ENCODE results near the gene GIMAP7. TPM values are rescaled to one million over a fixed set of nuclear protein-coding genes. Genes with fewer than 3 reads are reported as not detected.

Gene GIMAP7
- total RNA-seq, 2 experiments from 2014 or later: 48.4 to 50.7 TPM

DNA sequence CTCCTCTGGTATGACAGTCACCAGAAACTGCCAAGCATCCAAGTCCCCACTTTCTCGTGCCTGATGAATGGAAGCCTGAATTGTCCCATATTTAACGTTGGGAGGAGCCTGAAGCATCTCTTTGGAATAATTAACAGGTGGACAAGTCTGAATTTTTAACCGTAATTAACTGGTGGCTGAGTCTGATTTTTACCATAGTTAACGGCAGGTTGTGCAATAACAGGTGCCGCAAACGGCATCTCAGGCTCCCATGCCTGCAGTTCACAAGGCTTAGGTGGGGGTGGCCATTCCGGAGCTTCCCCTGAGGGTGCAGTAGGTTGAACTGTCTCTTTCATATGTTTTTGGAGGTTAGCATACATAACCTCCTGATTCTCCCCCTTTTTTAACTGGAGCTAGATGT lies 50.6 kb downstream of the GIMAP7 start:
- no peaks in the 10 kb centered on the region for H3K27me3 Mint-ChIP-seq
- peak overlapping the region; percentile 72 for H3K4me3 Mint-ChIP-seq
- H3K4me3 ChIP-seq (ENCODE audit: low read length): peak overlapping the region; percentile 31
- ChIA-PET POLR2A (interaction anchor here (0.8 to 9.9 kb wide), 12 partner anchors 17 to 190 kb away, joined by 3 to 161 read pairs (median 6); partner anchors contain the start of genes GIMAP1, GIMAP2, GIMAP6 and GIMAP7), CTCF (interaction anchor here (1.0 to 2.0 kb wide), 2 partner anchors 50 to 116 kb away, joined by 3 to 10 read pairs; no protein-coding TSS in a partner anchor)
- peaks cover 7% of the 10 kb centered on the region for H3K36me3 ChIP-seq (ENCODE audit: insufficient read depth, low read length)
- H3K4me1 ChIP-seq (ENCODE audit: insufficient read depth, low read length): peaks cover 64% of the 10 kb centered on the region
- intact Hi-C loops (cut with DNase I, micrococcal nuclease): loop anchor here (5.0 kb wide), 3 partner anchors 67 to 172 kb away; partner anchors contain the start of genes GIMAP2 (in 1 of the 2), GIMAP5 (in 1 of the 2) and GIMAP6 (in 1 of the 2)
- H3K9me3 ChIP-seq (ENCODE audit: control insufficient read depth in 1 of 2, insufficient read depth in 1 of 2, low read length in 2 of 2): peaks cover 9 to 21% of the 10 kb centered on the region in 2 experiments
- peaks cover 92% of the 10 kb centered on the region for H3K4me1 Mint-ChIP-seq (ENCODE audit: low read depth)
- H3K27ac ChIP-seq (ENCODE audit: low read depth in 1 of 2, low read length in 2 of 2): peak overlapping the region; percentile 80 to 81
- H3K27ac Mint-ChIP-seq: peak overlapping the region; percentile 88
- peaks cover 77% of the 10 kb centered on the region for H3K36me3 Mint-ChIP-seq (ENCODE audit: low read depth)
- ATAC-seq (ENCODE audit: poor library complexity): no peak
- peak in 1 of 14 experiments; percentile 25 for DNase-seq
- TF ChIP-seq, protein P1, sequence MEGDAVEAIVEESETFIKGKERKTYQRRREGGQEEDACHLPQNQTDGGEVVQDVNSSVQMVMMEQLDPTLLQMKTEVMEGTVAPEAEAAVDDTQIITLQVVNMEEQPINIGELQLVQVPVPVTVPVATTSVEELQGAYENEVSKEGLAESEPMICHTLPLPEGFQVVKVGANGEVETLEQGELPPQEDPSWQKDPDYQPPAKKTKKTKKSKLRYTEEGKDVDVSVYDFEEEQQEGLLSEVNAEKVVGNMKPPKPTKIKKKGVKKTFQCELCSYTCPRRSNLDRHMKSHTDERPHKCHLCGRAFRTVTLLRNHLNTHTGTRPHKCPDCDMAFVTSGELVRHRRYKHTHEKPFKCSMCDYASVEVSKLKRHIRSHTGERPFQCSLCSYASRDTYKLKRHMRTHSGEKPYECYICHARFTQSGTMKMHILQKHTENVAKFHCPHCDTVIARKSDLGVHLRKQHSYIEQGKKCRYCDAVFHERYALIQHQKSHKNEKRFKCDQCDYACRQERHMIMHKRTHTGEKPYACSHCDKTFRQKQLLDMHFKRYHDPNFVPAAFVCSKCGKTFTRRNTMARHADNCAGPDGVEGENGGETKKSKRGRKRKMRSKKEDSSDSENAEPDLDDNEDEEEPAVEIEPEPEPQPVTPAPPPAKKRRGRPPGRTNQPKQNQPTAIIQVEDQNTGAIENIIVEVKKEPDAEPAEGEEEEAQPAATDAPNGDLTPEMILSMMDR (IDR thresholded peaks at IDR 0.05): no peak
- peaks cover 11% of the 10 kb centered on the region for H3K9me3 Mint-ChIP-seq
- H3K27me3 ChIP-seq (ENCODE audit: control insufficient read depth in 1 of 2, insufficient read depth in 2 of 2, low read length in 2 of 2): no peaks in the 10 kb centered on the region

DNA sequence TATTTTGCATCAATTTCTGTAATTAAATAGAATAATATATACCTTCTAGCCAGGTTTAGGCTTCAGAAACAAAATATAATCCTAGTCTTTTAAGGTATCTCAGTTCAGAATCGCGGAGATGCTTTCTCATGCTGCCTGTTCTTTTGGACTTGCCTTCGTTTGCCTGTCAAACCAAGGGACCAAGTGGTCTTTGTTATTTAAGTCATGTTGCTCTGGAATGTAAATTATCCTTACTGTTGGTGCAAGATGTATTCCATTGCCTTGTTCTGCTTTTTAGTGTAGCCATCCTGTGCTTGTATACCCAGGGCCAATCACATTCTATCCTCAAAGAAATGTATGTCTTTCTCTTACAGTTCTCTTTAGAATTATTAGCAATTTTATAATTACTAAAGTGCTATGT lies 51.5 kb downstream of the GIMAP7 start:
- ATAC-seq (ENCODE audit: poor library complexity) (no peak), DNase-seq (no peak)
- Mint-ChIP-seq H3K4me3 (peak overlapping the region; percentile 98), H3K9me3 (peaks cover 8% of the 10 kb centered on the region), H3K4me1 (ENCODE audit: low read depth) (peaks cover 93% of the 10 kb centered on the region), H3K27me3 (no peaks in the 10 kb centered on the region), H3K27ac (peak overlapping the region; percentile 88), H3K36me3 (ENCODE audit: low read depth) (peaks cover 77% of the 10 kb centered on the region)
- intact Hi-C loops (cut with DNase I, micrococcal nuclease): loop anchor here (2.0 to 5.0 kb wide), 4 partner anchors 47 to 171 kb away; partner anchors contain the start of genes GIMAP2 (in 1 of the 2), GIMAP5 (in 1 of the 2) and GIMAP6 (in 1 of the 2)
- H3K9me3 ChIP-seq (ENCODE audit: control insufficient read depth in 1 of 2, insufficient read depth in 1 of 2, low read length in 2 of 2): peaks cover 10 to 21% of the 10 kb centered on the region in 2 experiments
- H3K36me3 ChIP-seq (ENCODE audit: insufficient read depth, low read length): peaks cover 16% of the 10 kb centered on the region
- H3K27ac ChIP-seq (ENCODE audit: low read depth in 1 of 2, low read length in 2 of 2): peak overlapping the region; percentile 80 to 81
- H3K4me1 ChIP-seq (ENCODE audit: insufficient read depth, low read length): peaks cover 64% of the 10 kb centered on the region
- H3K4me3 ChIP-seq (ENCODE audit: low read length): peak overlapping the region; percentile 72
- no peaks in the 10 kb centered on the region for H3K27me3 ChIP-seq (ENCODE audit: control insufficient read depth in 1 of 2, insufficient read depth in 2 of 2, low read length in 2 of 2)
- POLR2A ChIA-PET: interaction anchor here (1.0 to 9.9 kb wide), 13 partner anchors 12 to 189 kb away, joined by 3 to 164 read pairs (median 57); partner anchors contain the start of genes GIMAP1, GIMAP2, GIMAP6 and GIMAP7
- CTCF ChIA-PET: no interaction called here
- TF ChIP-seq, protein P1 (IDR thresholded peaks at IDR 0.05): no peak

DNA sequence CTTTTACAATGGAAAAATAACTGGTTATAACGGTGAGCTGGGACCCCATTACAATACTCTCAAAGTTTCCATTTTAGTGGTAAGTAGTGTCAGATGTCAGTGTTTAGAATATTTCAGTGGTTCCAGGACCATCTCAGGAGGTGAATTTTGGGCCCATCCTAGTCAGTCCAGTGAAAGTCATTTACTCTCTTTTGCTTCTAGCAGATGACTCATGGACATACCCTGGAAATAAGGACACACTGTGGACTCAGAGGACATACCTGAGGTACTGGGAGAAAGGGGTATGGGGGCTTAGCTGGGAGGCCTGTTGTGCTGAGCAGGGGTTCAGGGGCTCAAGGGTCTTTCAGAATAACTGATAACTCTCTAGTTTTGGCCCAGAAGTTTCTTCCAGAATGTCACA lies 51.9 kb downstream of the GIMAP7 start:
- Histone ChIP-seq H3K27ac (ENCODE audit: low read depth in 1 of 2, low read length in 2 of 2) (peak overlapping the region; percentile 60 to 81), H3K4me3 (ENCODE audit: low read length) (peak overlapping the region; percentile 72)
- no peak for ATAC-seq (ENCODE audit: poor library complexity)

More for the DNA sequence above, 51.9 kb downstream of the GIMAP7 start:
- Mint-ChIP-seq H3K4me1 (ENCODE audit: low read depth) (peaks cover 90% of the 10 kb centered on the region), H3K36me3 (ENCODE audit: low read depth) (peaks cover 77% of the 10 kb centered on the region), H3K27ac (peak overlapping the region; percentile 88), H3K27me3 (no peaks in the 10 kb centered on the region), H3K9me3 (peaks cover 6% of the 10 kb centered on the region), H3K4me3 (peak overlapping the region; percentile 98)
- peaks cover 20% of the 10 kb centered on the region for H3K36me3 ChIP-seq (ENCODE audit: insufficient read depth, low read length)
- no peak for DNase-seq
- TF ChIP-seq, protein P1 (IDR thresholded peaks at IDR 0.05): no peak
- ChIA-PET CTCF (interaction anchor here (2.8 to 3.9 kb wide), 2 partner anchors 118 to 189 kb away, joined by 20 to 29 read pairs; no protein-coding TSS in a partner anchor), POLR2A (interaction anchor here (0.6 to 9.9 kb wide), 29 partner anchors 8 to 189 kb away, joined by 3 to 164 read pairs (median 7); partner anchors contain the start of genes GIMAP1, GIMAP2, GIMAP5 and GIMAP6)
- peaks cover 63% of the 10 kb centered on the region for H3K4me1 ChIP-seq (ENCODE audit: insufficient read depth, low read length)
- H3K9me3 ChIP-seq (ENCODE audit: control insufficient read depth in 1 of 2, insufficient read depth in 1 of 2, low read length in 2 of 2): peaks cover 14 to 22% of the 10 kb centered on the region in 2 experiments
- intact Hi-C loops (cut with DNase I, micrococcal nuclease): loop anchor here (2.0 to 5.0 kb wide), 4 partner anchors 48 to 171 kb away; partner anchors contain the start of genes GIMAP2 (in 1 of the 2), GIMAP5 (in 1 of the 2) and GIMAP6 (in 1 of the 2)
- H3K27me3 ChIP-seq (ENCODE audit: control insufficient read depth in 1 of 2, insufficient read depth in 2 of 2, low read length in 2 of 2): no peaks in the 10 kb centered on the region

Data from CD4-positive, alpha-beta T cell (primary cell).